Mucosa of descending colon (tissue), 3 donors: ENCODE data around the gene NCBP3. TPM values are rescaled to one million over a fixed set of nuclear protein-coding genes. Genes with fewer than 3 reads are reported as not detected.

ENCODE experiments used
- ATAC-seq: fragments of 200-7000 bp; cut with Tn5 transposase; one replicate; pipeline ENCODE4 v1.9.1; 2020; ENCODE audit warnings: mild to moderate bottlenecking, moderate library complexity
- DNase-seq, 3 donors: peaks; one replicate each; pipeline ENCODE4 v3.0.0-alpha.2; 2020
- H3K36me3 ChIP-seq: fragments of 200-600 bp; one replicate; pipeline ENCODE4 v1.8.0; 2021; ENCODE audit warnings: low read depth, mild to moderate bottlenecking
- H3K4me1 ChIP-seq: fragments of 200-600 bp; one replicate; pipeline ENCODE4 v1.8.0; 2021; ENCODE audit warnings: low read depth, mild to moderate bottlenecking
- H3K4me3 ChIP-seq: fragments of 200-600 bp; one replicate; pipeline ENCODE4 v1.8.0; 2021; ENCODE audit warnings: mild to moderate bottlenecking
- H3K9me3 ChIP-seq: fragments of 200-600 bp; one replicate; pipeline ENCODE4 v1.8.0; 2021; ENCODE audit warnings: mild to moderate bottlenecking
- CTCF ChIP-seq: fragments of 200-600 bp; IDR thresholded peaks from one replicate; pipeline ENCODE4 v1.8.0; 2022; ENCODE audit warnings: antibody characterized with exemption, mild to moderate bottlenecking
- intact Hi-C, 2 donors: fragments of 100-400 bp; cut with DNase I in 1 of 2; cut with micrococcal nuclease in 1 of 2; formaldehyde crosslinking; loops; one replicate each; pipeline versions ENCODE4 v1.11.0 to v1.11.1; 2022; cut with DNase I, micrococcal nuclease
- long read RNA-seq, 2 donors: library from polyadenylated mRNA; unstranded; transcript quantifications; one replicate each; pipeline ENCODE4 v2.0.0, GENCODE V29; 2019 to 2021
- total RNA-seq, 3 donors: library from RNA; stranded (reverse); fragmentation: NEBNext Ultra II Directional in 2 of 3; extraction: Animal tissue kit (Norgen Biotek cat#: 25700) in 2 of 3; gene quantifications; one replicate each; pipeline versions ENCODE4 v1.2.1 to v1.2.4, GENCODE V29; 2021 to 2023
- donor health status: DM: no; HTN: no; CAD: no; lungs with moderate emphysema.
- donor health status: DM: no; HTN: no; CAD: no.
- donor health status: DM: no; HTN: yes; CAD: no.

NCBP3 gene
- total RNA-seq: 10 to 100 TPM; 39.4 to 50.5 (median 44.7) TPM
- long read RNA-seq, donor 1, full-length matches to known transcripts: 9 of 13 reads
- long read RNA-seq, donor 1, partial matches to known transcripts: 2 of 13 reads
- long read RNA-seq, donor 1, other reads (novel, unspliced or antisense): 2 of 13 reads
- long read RNA-seq, donor 2, full-length matches to known transcripts: 5 of 11 reads
- long read RNA-seq, donor 2, partial matches to known transcripts: 4 of 11 reads
- long read RNA-seq, donor 2, other reads (novel, unspliced or antisense): 2 of 11 reads

GRCh38 chr17:3845621-3846436, at the start of gene NCBP3:
Gene NCBP3, minus strand, starts transcription at chr17:3846246. Its CDS starts 23 bp downstream, at chr17:3846223.
- Histone ChIP-seq H3K4me3 (peak within 1 kb of the TSS; percentile 98), H3K9me3 (no peaks in the 10 kb centered on the region), H3K4me1 (peaks cover 16% of the 10 kb centered on the region), H3K36me3 (peaks cover 9% of the 10 kb centered on the region)
- DNase-seq: peak; percentile 87 to 95 (median 94)
- intact Hi-C loops: no loop called here
- peak; percentile 99 for ATAC-seq
- peak; percentile 96 for TF ChIP-seq CTCF

GRCh38 chr17:3895354-3895753, 49.3 kb upstream of the NCBP3 start:
- DNase-seq (peak in 1 of 3 donors; percentile 53), ATAC-seq (no peak)
- peaks cover 39% of the 10 kb centered on the region for H3K4me1 ChIP-seq
- no peaks in the 10 kb centered on the region for H3K36me3 ChIP-seq
- intact Hi-C loops: no loop called here
- no peaks in the 10 kb centered on the region for H3K9me3 ChIP-seq
- H3K4me3 ChIP-seq: no peak overlapping the region
- no peak for TF ChIP-seq CTCF

- TF ChIP-seq CTCF: no peak
- ATAC-seq (peak; percentile 47), DNase-seq (peak in 2 of 3 donors; percentile 68 to 73)
- no peaks in the 10 kb centered on the region for H3K9me3 ChIP-seq
- intact Hi-C loops: no loop called here
- H3K4me3 ChIP-seq: no peak overlapping the region
- H3K36me3 ChIP-seq: no peaks in the 10 kb centered on the region
- peaks cover 39% of the 10 kb centered on the region for H3K4me1 ChIP-seq
Measured at GRCh38 chr17:3894911-3895343, 48.9 kb upstream of the NCBP3 start.

GRCh38 chr17:3894188-3894587, 48.1 kb upstream of the NCBP3 start:
- ATAC-seq: peak; percentile 45

GRCh38 chr17:3893720-3894116, 47.7 kb upstream of the NCBP3 start:
- TF ChIP-seq CTCF: no peak
- peaks cover 44% of the 10 kb centered on the region for H3K4me1 ChIP-seq
- no peak for ATAC-seq
- intact Hi-C loops: no loop called here
- H3K36me3 ChIP-seq: no peaks in the 10 kb centered on the region
- H3K4me3 ChIP-seq: no peak overlapping the region
- H3K9me3 ChIP-seq: no peaks in the 10 kb centered on the region
- no peak for DNase-seq

More at GRCh38 chr17:3894188-3894587, 48.1 kb upstream of the NCBP3 start:
- no peaks in the 10 kb centered on the region for H3K9me3 ChIP-seq
- no peak overlapping the region for H3K4me3 ChIP-seq
- no peaks in the 10 kb centered on the region for H3K36me3 ChIP-seq
- no peak for TF ChIP-seq CTCF
- intact Hi-C loops: no loop called here
- DNase-seq: peak in 1 of 3 donors; percentile 46
- H3K4me1 ChIP-seq: peaks cover 39% of the 10 kb centered on the region
